SK-N-MC (cell line): Measurements from ENCODE around the gene PHOX2B.

Experiments
- EZH2 ChIP-seq: fragments of 200-600 bp; sonication (generic); IDR thresholded peaks from one replicate; pipeline ENCODE4 v1.6.1; 2017; ENCODE audit warnings: antibody characterized with exemption
- POLR2AphosphoS5 ChIP-seq: IDR thresholded peaks from 2 replicates; pipeline ENCODE4 v1.6.1; 2012; ENCODE audit warnings: mild to moderate bottlenecking, low read depth, low read length, borderline replicate concordance

DNA sequence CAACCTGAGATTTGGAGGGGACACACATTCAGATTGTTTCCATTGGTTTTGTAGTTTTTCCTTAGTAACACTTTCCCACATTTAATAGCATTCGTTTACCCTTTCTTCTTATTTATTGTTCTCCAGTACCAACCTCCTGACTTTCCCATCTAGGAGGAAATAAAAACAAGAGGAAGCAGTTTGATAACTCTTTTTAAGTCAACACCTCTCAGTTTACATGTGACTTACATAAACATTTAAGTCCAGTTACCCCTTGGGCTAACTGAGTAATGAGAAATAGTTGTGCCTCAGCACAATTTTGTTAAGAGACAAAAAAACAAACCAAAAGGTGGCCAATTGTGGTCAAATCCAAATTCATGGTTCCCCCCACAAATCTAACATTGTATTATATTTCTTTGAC, 34.8 kb downstream of the PHOX2B start:
- TF ChIP-seq POLR2AphosphoS5 (no peak), EZH2 (no peak)
